ENCODE measurements around the gene RLN1. TPM values are rescaled to one million over a fixed set of nuclear protein-coding genes. Genes with fewer than 3 reads are reported as not detected.
"Not testable (repeated sequence)": the region's sequence is repeated elsewhere in the genome, so short reads cannot be mapped to it uniquely, and the experiment has no call there.

The RLN1 gene
- total RNA-seq, 1 experiment from 2014 or later = not detected

GRCh38 chr9:5326187-5326586, 13.5 kb downstream of the RLN1 start:
- no peak for DNase-seq (ENCODE audit: low spot score)

- DNase-seq (ENCODE audit: low spot score) = not testable (repeated sequence)
These were observed 18.1 kb downstream of the RLN1 start for GRCh38 chr9:5321601-5322000.

- DNase-seq (ENCODE audit: low spot score) = no peak
These were observed 18.6 kb downstream of the RLN1 start for GRCh38 chr9:5321058-5321457.

- not testable (repeated sequence) for DNase-seq (ENCODE audit: low spot score)
These were observed 23.3 kb downstream of the RLN1 start for GRCh38 chr9:5316406-5316805.

GRCh38 chr9:5315187-5315923, 24.3 kb downstream of the RLN1 start:
- no peak for DNase-seq (ENCODE audit: low spot score)

GRCh38 chr9:5310851-5311250, 28.8 kb downstream of the RLN1 start:
- no peak for DNase-seq (ENCODE audit: low spot score)

GRCh38 chr9:5305741-5306140, 33.9 kb downstream of the RLN1 start:
- no peak for DNase-seq (ENCODE audit: low spot score)

- DNase-seq (ENCODE audit: low spot score) = peak; percentile 20
These were observed 35.6 kb downstream of the RLN1 start, which contains the start of gene RLN2 for GRCh38 chr9:5303840-5304795. TSS of gene RLN2 (minus strand) at chr9:5304716. CDS start at chr9:5304580, 136 bp downstream.

GRCh38 chr9:5301544-5301943, 38.1 kb downstream of the RLN1 start:
- no peak for DNase-seq (ENCODE audit: low spot score)

- no peak for DNase-seq (ENCODE audit: low spot score)
These were observed 47.5 kb downstream of the RLN1 start for GRCh38 chr9:5292141-5292540.

- DNase-seq (ENCODE audit: low spot score) = no peak
These were observed 51.1 kb downstream of the RLN1 start for GRCh38 chr9:5288591-5288990.

GRCh38 chr9:5286262-5286661, 53.4 kb downstream of the RLN1 start:
- no peak for DNase-seq (ENCODE audit: low spot score)

Small RNA genes lying within 50 kb of the gene (small RNA-seq; reads per million reads assigned to genes)
- not detected for gene AL135786.1
- gene HMGN2P31 = not detected

Other genes with a start within 250 kb of the RLN1 start
- not detected in 2 replicates for gene INSL6, start 154.2 kb downstream of the RLN1 start, total RNA-seq (2014; rRNA removed; shearing (Covaris generic))
- gene INSL4, start 108.5 kb downstream of the RLN1 start, total RNA-seq (2014; rRNA removed; shearing (Covaris generic)) = 0.20 TPM in 1 of 2 replicates, not detected in the other
- gene RLN2, start 35.2 kb downstream of the RLN1 start, total RNA-seq (2014; rRNA removed; shearing (Covaris generic)) = not detected in 2 replicates
- 4.1 TPM in 2 replicates for gene PLGRKT, start 98.0 kb upstream of the RLN1 start, total RNA-seq (2014; rRNA removed; shearing (Covaris generic))
- gene CD274, start 110.7 kb upstream of the RLN1 start, total RNA-seq (2014; rRNA removed; shearing (Covaris generic)) = 0.33 and 3.3 TPM in 2 replicates
- not detected in 2 replicates for gene PDCD1LG2, start 170.7 kb upstream of the RLN1 start, total RNA-seq (2014; rRNA removed; shearing (Covaris generic))